ENCODE results near the gene SNX3. TPM values are rescaled to one million over a fixed set of nuclear protein-coding genes. Genes with fewer than 3 reads are reported as not detected.

SNX3 gene
- total RNA-seq, 1 donor, result 161 TPM

DNA sequence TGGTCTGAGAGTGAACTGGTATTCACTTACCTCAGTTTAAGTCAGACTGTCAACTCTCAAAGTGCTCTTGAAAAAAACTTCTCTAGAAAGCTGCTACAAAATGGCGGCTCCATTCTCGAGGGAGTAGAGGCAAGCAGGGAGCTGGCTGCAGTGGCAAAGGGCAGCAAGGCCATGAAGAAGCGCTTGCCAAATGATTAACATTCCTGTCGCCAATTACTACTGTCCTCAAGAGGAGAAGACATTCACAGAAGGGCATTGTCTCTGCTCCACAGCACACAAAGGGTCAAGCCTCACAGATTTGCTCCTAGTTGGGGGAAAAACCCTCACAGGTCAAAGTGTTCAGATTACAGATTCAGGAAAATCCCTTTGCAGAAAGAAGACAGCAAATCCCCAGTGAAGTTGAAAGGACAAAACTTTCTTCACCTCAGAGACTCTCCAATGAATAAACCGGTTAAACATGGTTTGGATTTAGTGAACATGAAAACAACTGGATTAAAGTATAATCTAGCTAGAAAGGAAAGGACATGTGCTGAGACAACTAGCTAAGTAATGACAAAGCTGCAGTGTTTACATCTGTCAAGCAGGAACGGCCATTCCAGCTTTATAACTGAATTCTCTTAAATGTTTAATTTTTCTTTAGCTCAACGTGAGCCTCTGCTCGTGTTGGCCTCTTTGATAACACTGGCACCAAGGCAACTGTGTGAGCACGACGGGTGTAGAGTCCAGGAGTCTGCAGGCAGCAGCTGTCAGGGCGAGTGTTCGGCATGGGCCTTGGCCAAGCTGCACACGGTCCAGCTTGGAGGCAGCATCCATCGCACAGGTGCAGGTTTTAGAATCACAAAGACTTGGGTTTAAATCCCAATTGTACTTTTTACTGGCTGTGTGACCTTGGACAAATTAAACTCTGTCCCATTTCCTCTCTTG lies 57.4 kb downstream of the SNX3 start:
- TF ChIP-seq, protein P1, sequence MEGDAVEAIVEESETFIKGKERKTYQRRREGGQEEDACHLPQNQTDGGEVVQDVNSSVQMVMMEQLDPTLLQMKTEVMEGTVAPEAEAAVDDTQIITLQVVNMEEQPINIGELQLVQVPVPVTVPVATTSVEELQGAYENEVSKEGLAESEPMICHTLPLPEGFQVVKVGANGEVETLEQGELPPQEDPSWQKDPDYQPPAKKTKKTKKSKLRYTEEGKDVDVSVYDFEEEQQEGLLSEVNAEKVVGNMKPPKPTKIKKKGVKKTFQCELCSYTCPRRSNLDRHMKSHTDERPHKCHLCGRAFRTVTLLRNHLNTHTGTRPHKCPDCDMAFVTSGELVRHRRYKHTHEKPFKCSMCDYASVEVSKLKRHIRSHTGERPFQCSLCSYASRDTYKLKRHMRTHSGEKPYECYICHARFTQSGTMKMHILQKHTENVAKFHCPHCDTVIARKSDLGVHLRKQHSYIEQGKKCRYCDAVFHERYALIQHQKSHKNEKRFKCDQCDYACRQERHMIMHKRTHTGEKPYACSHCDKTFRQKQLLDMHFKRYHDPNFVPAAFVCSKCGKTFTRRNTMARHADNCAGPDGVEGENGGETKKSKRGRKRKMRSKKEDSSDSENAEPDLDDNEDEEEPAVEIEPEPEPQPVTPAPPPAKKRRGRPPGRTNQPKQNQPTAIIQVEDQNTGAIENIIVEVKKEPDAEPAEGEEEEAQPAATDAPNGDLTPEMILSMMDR (IDR thresholded peaks at IDR 0.05; ENCODE audit: extremely low read depth, low read depth, low read length), result no peak
- Histone ChIP-seq H3K36me3 (ENCODE audit: insufficient read depth, low read length) (no peaks in the 10 kb centered on the region), H3K27ac (ENCODE audit: low read depth, low read length) (no peak overlapping the region), H3K4me3 (ENCODE audit: insufficient read depth, low read length) (no peak overlapping the region), H3K9me3 (ENCODE audit: low read depth, low read length) (no peaks in the 10 kb centered on the region), H3K79me2 (ENCODE audit: insufficient read depth, low read length) (no peaks in the 10 kb centered on the region), H3K27me3 (ENCODE audit: insufficient read depth, low read length) (no peaks in the 10 kb centered on the region), H3K4me2 (ENCODE audit: insufficient read depth, low read length) (no peak overlapping the region), H3K4me1 (ENCODE audit: insufficient read depth, low read length) (no peaks in the 10 kb centered on the region), H4K20me1 (ENCODE audit: insufficient read depth, low read length) (no peaks in the 10 kb centered on the region), H2AFZ (ENCODE audit: low read length) (no peak overlapping the region)
- DNase-seq (ENCODE audit: insufficient read length, low spot score, missing footprints), result no peak

DNA sequence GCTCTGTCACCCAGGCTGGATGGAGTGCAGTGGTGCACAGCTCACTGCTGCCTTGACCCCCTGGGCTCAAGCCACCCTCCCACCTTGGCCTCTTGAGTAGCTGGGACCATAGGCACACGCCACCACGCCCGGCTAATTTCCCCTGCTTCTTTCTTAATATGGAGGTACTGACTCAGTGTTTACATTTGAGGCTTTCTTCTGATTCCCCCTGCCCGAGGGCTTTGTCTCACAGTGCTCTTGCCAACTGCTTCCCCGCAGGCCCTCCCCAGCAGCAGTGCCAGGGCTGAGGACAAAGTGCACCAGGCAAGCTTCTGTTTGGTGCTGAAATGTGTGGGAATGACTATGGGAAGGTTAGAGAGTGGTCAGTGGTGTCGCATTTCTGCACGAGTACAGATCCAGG lies 60.2 kb downstream of the SNX3 start:
- H3K9me3 ChIP-seq (ENCODE audit: low read depth, low read length), result no peaks in the 10 kb centered on the region
- TF ChIP-seq, protein P1 (IDR thresholded peaks at IDR 0.05; ENCODE audit: extremely low read depth, low read depth, low read length), result no peak

DNA sequence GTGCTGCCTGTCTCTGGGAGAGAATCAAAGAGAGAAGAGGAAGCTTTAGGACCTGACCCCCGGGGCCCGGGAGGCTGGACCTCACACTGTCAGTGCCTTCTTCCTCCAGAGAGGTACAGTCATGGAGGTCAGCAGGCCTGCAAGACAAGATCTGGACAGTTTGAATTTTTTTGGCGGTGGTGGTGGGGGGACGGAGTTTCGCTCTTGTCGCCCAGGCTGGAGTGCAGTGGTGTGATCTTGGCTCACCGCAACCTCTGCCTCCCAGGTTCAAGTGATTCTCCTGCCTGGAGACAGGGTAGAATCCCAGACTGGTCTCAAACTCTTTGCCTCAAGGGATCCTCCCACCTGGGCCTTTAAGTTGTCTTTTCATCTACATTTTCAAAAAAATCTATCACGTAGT lies 60.7 kb downstream of the SNX3 start:
- Histone ChIP-seq H3K9me3 (ENCODE audit: low read depth, low read length) (no peaks in the 10 kb centered on the region), H3K36me3 (ENCODE audit: insufficient read depth, low read length) (no peaks in the 10 kb centered on the region), H3K4me1 (ENCODE audit: insufficient read depth, low read length) (no peaks in the 10 kb centered on the region), H2AFZ (ENCODE audit: low read length) (no peak overlapping the region), H3K4me3 (ENCODE audit: insufficient read depth, low read length) (no peak overlapping the region), H3K27me3 (ENCODE audit: insufficient read depth, low read length) (no peaks in the 10 kb centered on the region), H4K20me1 (ENCODE audit: insufficient read depth, low read length) (no peaks in the 10 kb centered on the region), H3K79me2 (ENCODE audit: insufficient read depth, low read length) (no peaks in the 10 kb centered on the region), H3K4me2 (ENCODE audit: insufficient read depth, low read length) (no peak overlapping the region), H3K27ac (ENCODE audit: low read depth, low read length) (no peak overlapping the region)
- TF ChIP-seq, protein P1 (IDR thresholded peaks at IDR 0.05; ENCODE audit: extremely low read depth, low read depth, low read length), result no peak
- DNase-seq (ENCODE audit: insufficient read length, low spot score, missing footprints), result no peak

More for the DNA sequence above, 60.2 kb downstream of the SNX3 start:
- Histone ChIP-seq H3K4me2 (ENCODE audit: insufficient read depth, low read length) (no peak overlapping the region), H3K27me3 (ENCODE audit: insufficient read depth, low read length) (no peaks in the 10 kb centered on the region), H3K4me3 (ENCODE audit: insufficient read depth, low read length) (no peak overlapping the region), H2AFZ (ENCODE audit: low read length) (no peak overlapping the region), H3K27ac (ENCODE audit: low read depth, low read length) (no peak overlapping the region), H3K4me1 (ENCODE audit: insufficient read depth, low read length) (no peaks in the 10 kb centered on the region), H4K20me1 (ENCODE audit: insufficient read depth, low read length) (no peaks in the 10 kb centered on the region), H3K79me2 (ENCODE audit: insufficient read depth, low read length) (no peaks in the 10 kb centered on the region), H3K36me3 (ENCODE audit: insufficient read depth, low read length) (no peaks in the 10 kb centered on the region)
- no peak for DNase-seq (ENCODE audit: insufficient read length, low spot score, missing footprints)

DNA sequence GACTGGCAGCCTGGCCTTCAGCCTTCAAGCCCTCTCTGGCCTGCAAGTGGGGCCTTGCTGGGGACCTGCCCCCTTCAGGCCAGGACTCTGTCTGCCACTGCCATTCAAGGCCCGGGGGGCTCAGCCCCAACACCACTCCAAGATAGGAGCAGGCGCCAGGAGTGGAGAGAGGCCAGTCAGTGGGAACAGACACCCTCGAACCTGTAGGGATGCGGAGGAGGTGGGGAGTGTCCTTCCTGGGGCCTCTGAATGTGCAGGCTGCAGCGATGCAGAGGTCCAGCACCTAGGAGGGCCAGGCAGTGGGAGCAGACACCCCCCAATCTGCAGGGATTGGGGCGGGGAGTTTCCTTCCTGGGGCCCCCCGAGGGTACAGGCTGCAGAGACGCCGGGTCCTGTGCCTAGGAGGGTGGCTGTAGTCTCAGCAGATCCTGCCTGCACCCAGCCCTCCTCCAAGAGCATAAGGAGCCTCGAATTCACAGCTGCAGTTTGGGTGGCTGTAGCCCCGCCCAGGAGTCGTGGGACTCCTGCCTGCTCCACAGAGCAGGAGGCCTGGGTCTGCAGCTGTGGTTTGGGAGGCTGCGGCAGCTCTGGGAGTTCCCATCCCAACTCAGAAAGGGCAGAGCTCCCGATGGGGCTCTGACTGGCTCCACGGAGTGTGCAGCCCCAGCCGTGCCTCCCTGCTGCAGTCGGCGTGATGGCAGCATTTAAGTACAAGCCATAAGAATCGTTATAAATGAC lies 61.9 kb downstream of the SNX3 start:
- no peak for DNase-seq (ENCODE audit: insufficient read length, low spot score, missing footprints)
- Histone ChIP-seq H3K79me2 (ENCODE audit: insufficient read depth, low read length) (no peaks in the 10 kb centered on the region), H3K4me2 (ENCODE audit: insufficient read depth, low read length) (no peak overlapping the region), H3K4me3 (ENCODE audit: insufficient read depth, low read length) (no peak overlapping the region), H3K27ac (ENCODE audit: low read depth, low read length) (no peak overlapping the region), H4K20me1 (ENCODE audit: insufficient read depth, low read length) (no peaks in the 10 kb centered on the region), H3K36me3 (ENCODE audit: insufficient read depth, low read length) (no peaks in the 10 kb centered on the region), H3K4me1 (ENCODE audit: insufficient read depth, low read length) (no peaks in the 10 kb centered on the region), H2AFZ (ENCODE audit: low read length) (no peak overlapping the region), H3K27me3 (ENCODE audit: insufficient read depth, low read length) (no peaks in the 10 kb centered on the region), H3K9me3 (ENCODE audit: low read depth, low read length) (no peaks in the 10 kb centered on the region)
- TF ChIP-seq, protein P1 (IDR thresholded peaks at IDR 0.05; ENCODE audit: extremely low read depth, low read depth, low read length), result no peak
